GM20000 (cell line): ENCODE data around the gene DNAI7.

Source experiments
- DNase-seq: peaks from one replicate; pipeline ENCODE4 v3.0.0; 2012; ENCODE audit warnings: low spot score
- TF ChIP-seq, protein P1 (sequence below): IDR thresholded peaks from 2 replicates; pipeline ENCODE4 v1.5.1; 2012; ENCODE audit warnings: mild to moderate bottlenecking, control low read depth; ENCODE audit errors: extremely low read depth, missing control alignments

The DNAI7 gene

DNA sequence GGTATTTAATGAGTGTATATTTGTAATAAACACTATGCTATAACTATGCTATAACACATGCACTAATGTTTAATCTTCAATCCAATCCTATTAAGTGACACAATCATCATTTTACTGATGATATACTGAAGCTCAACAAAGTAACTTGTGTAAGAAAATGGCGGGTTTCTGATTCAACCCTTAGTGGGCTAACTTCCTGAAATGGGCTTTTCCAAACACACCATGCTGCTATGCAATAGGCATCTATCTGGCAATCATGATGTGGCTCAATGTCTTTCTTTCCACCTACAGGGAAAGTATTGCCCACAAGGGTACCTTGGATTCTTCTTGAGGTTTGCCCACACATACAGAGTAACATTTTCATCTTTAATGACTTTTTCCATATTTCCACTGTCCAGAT lies 48.3 kb downstream of the DNAI7 start:
- TF ChIP-seq, protein P1, sequence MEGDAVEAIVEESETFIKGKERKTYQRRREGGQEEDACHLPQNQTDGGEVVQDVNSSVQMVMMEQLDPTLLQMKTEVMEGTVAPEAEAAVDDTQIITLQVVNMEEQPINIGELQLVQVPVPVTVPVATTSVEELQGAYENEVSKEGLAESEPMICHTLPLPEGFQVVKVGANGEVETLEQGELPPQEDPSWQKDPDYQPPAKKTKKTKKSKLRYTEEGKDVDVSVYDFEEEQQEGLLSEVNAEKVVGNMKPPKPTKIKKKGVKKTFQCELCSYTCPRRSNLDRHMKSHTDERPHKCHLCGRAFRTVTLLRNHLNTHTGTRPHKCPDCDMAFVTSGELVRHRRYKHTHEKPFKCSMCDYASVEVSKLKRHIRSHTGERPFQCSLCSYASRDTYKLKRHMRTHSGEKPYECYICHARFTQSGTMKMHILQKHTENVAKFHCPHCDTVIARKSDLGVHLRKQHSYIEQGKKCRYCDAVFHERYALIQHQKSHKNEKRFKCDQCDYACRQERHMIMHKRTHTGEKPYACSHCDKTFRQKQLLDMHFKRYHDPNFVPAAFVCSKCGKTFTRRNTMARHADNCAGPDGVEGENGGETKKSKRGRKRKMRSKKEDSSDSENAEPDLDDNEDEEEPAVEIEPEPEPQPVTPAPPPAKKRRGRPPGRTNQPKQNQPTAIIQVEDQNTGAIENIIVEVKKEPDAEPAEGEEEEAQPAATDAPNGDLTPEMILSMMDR: no peak
- DNase-seq: no peak

DNA sequence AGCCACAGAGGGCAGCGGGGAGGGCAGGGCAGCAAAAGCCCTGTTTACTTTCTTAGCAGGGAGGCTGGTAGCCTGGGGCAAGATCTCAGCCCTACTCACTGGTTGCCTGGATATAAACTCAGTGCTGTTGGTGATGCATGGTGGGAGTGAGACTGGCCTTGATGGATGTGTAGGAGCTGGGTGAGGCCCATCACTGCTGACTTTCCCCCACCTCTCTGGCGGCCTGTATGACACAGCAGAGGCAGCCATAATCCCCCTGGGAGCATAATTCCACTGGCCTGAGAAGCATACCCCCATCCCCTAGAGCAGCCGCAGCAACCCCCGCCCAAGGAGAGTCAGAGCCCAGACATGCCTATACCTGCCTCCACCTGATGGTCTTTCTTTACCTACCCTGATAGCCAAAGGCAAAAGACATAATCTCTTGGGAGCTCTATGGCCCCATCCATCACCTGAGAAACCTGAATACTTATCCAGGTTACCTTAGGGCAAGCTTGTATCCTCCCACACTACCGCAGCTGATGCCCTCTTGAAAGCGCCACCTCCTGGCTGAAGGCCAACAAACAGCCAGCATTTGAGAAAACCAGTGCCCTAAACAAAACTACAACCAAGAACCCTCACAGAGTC lies 59.3 kb downstream of the DNAI7 start:
- TF ChIP-seq, protein P1: no peak
- no peak for DNase-seq

DNA sequence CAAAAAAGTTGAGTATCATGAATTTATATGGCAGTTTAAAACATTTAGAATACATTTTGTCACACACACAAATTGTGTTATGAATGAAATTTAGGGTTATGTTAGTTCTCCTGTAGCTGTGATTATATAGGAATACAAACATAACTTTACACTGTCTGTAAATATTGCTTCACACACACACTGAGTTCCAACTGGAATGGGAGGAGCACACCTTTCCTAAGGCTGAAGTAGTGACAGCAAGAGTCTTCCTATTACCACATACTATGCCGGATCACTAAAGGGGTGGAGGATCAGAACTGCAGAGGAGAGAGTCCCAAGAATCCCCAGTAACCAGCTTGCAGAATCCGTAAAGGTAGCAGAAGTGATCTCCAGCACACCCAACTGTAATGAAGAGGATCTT lies 63.7 kb downstream of the DNAI7 start:
- TF ChIP-seq, protein P1: no peak
- DNase-seq: no peak

DNA sequence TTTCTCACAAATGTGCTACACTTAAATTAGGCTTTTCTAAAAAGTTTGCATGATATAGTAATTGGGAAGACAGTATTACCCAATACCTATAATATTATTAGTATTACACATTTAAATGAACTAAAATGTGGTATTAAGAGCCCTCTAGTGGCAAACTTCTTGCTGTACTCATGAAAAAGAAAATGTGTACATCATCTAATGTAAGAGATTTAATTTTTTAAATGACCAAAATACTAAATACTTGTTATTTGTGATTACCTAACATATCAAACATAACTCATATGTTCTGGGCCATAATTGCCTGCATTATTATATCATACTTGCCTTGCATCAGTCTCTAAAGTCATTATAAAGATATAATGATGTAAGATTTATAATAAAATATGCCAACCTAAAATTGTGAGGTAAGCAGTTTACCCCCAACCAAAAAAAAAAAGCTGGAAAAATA lies 64.2 kb downstream of the DNAI7 start:
- peak; percentile 28 for DNase-seq
- TF ChIP-seq, protein P1: peak; percentile 6

GRCh38 chr12:25126746-25127145 lies 68.2 kb downstream of the DNAI7 start:
- no peak for DNase-seq
- TF ChIP-seq, protein P1: no peak

DNA sequence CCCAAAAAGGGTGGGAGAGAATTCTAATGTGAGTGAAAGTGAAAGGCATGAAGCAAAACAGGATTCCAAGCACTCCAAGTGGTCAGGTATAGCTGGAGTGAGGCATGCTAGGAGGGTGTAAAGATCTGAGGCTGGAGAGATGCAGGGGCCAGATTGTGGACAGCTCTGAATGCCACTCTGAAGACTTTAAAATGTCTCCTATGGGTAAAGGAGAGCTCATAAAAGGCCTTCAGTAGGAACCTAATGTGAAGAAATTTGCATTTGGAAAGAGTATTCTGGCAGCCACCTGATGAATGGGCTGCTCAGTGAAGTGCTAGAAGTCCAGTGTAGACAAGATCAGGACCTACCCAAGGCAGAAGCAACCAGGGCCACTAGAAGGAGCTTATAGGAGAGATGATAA lies 68.9 kb downstream of the DNAI7 start:
- TF ChIP-seq, protein P1: no peak
- no peak for DNase-seq

- no peak for DNase-seq
- TF ChIP-seq, protein P1: no peak
Observed at GRCh38 chr12:25124493-25124892, 70.5 kb downstream of the DNAI7 start.
